T-helper 2 cell (primary cell): Measurements from ENCODE around the gene FGD5.
A peak's percentile ranks its signal among the peaks of the same experiment; 100 is the strongest.

Experiments used
- DNase-seq, 5 experiments: peaks; one replicate each; pipeline versions ENCODE4 v3.0.0 to v3.0.0-alpha.2; 2012 to 2022

The FGD5 gene

DNA sequence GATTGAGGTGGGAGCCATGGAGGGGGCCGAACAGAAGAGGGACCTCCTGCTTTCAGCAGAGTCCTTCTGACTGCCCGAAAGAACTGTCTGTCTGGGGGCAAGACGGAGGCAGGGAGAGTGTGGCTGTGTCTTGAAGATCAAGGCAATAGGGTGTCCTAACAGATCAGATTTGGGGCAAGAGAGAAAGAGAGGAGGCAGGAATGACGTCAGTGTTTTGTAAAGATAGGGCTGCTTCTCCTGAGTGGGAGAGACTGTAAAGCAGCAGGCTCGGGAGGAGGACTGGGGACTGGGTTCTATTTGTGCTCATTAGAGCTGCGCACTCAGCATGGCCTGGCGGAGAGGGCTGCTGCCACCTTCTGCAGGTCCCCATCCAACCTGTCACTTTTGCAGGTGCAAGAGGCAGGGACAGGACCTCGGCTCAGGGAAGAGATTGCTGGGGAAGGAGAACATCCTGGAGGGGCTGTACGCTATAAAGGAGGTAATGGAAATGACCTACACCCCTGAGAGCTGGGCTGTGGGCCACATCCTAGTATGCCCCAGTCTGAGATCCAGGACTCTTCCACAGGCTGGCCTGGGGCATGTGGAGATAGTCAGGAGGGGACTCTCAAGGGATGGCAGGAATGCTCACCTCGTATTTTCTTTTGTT, 29.0 kb upstream of the FGD5 start:
- no peak for DNase-seq

DNA sequence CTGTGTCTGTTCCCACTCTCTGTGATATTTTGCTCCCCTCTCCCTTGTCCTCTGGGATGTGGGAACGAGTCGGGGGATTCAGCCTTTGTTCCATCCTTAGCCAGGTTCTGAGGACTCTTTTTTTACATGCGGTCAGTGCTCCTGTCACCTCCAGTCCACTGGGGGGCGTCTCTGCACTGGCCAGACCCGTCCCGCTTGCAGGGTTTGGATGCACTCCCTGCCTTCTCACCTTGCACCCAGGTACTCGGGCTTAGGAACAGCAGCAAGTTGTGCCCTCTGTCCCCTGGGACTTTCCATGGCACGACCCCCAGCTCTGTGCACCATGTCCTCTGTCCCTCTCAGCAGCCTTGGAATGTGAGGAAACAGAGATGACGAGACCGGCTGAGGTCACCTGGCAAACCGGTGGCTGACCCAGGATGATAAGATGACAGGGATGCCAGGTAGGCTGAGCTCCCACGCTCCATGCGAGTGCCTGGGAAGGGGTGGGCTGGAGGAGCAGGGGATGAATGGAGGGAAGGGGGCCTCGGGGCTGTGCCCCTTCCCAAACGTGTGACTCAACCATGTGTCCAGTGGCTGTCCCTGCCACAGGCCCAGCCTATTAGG, 27.3 kb upstream of the FGD5 start:
- peak in 2 of 5 experiments; percentile 33 to 61 for DNase-seq

- no peak for DNase-seq
Measured at GRCh38 chr3:14792691-14793121, 26.1 kb upstream of the FGD5 start.

DNA sequence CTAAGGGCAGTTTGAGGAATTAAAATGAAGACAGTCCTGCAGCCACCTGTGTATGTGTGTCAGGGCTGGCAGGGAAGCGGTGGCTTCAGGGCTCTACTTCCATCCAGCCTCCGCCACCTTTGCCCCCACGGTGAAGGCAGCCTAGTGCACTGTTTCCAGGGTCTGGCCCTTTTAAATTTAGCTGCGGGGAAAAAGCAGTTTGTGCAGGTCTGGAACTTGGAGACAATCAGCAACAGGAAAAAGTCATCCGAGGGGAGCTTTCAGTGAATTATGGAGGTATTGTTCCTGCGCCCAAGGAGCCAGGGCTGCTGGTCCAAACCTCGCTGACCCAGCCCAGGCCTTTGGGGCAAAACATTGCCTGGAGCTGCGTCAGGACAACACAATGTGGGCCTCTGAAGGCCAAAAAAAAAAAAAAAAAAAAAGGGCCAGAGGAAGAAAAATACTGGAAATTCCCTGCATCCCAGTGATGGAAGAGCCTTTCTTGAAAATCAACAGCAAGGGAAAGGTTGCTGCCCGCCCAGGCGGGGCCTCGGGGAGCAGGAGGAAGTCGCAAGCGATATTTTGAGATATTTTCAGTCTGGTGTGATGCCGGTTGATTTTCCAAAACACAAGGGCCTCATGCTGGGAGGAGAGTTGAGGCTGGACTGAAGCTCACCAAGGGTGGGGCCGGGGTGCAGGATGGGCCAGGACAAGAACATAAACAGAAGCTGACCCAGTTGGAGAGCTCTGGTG, 25.5 kb upstream of the FGD5 start:
- DNase-seq: no peak

GRCh38 chr3:14793858-14794234, 24.9 kb upstream of the FGD5 start:
- DNase-seq: no peak

GRCh38 chr3:14794435-14794834, 24.3 kb upstream of the FGD5 start:
- no peak for DNase-seq

DNA sequence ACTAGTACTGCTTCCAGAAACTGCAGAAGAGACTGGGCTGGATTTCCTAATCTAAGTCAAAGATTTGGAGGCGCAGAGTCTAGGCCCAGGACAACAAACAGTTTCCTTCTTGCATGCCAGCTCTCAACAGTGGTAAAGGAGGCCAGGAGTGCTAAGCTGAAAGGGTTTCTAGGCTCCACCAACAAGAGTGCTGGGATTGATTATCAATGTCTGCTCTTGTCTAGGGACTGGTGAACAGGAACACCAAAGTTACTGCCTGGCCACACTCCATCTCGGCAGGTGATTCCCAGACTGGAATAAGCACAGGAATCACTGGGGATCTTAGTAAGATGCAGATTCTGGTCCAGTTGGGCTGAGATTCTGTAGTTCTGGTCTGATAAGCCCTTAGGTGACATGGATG, 22.8 kb upstream of the FGD5 start:
- DNase-seq: no peak

DNA sequence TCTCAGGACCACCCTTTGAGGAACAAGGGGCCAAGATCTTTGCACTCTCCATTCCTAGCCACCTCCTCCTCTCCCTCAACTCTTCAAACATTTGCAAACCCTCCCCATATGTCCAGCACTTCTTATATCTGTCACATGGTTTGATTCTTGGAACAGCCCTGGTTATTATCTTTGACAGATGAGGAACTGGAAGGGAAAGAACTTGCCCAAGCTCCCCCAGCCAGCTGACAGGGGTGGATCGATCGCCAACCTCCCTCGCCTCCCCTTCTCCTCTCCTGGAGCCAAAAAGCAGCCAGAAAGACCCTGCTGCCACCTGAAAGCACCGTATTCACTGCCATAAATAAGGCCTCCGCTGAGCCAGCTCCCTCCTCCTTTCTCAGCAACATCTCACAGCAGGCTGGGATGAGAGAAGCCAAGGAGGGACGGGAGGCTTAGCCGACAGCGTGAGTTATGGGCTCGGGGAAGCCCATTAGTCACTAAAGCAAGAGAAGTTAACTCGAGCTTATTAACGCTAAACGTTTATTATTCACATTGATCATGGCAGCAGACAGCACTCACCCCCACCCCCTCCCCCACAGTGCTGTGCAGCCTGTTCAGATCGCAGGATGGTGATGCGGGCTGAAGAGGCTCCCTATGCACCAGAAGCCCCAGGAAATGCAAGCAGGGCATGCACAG, 22.2 kb upstream of the FGD5 start:
- no peak for DNase-seq

DNA sequence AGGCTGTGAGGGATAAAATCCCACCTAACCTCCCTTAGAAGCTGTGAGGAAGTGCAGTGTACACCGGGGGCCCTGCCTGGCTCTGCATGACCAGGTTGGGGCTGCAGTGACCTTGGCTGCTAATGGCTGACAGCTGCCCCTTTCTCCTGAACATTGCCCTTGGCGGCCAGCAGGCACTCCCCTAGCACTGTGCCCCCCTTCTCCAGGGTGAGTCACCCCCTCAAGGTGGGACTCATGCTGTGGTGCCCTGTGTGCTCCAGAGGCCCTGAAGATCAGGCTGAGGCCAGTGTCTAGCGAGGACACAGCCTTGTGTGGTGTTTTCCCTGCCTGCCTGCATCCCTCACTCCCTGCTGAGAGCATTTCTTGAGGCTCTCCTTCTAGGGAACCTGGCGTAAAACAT, 21.0 kb upstream of the FGD5 start:
- no peak for DNase-seq

DNA sequence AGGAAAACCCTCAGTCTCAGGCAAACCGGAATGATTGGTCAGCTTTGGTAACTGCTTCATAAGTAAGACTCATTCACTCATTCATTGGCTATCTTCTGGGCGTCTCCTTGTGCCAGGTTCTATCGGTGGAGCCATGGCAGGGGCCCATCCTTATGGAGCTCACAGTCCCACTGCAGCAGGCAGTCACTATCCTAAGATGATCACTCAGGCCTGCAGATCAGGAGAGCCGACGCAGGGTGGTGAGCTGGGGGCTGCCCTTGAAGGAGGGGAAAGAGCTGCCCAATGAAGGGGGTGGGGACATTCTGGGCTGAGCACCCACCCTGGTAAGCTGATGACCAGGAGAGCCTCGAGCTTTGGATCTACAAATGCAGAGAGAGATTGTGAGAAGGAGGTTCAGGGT, 20.5 kb upstream of the FGD5 start:
- DNase-seq: no peak

GRCh38 chr3:14799146-14799545, 19.6 kb upstream of the FGD5 start:
- DNase-seq: no peak

- no peak for DNase-seq
Measured at GRCh38 chr3:14801031-14801430, 17.7 kb upstream of the FGD5 start.

GRCh38 chr3:14801668-14802380, 16.9 kb upstream of the FGD5 start:
- no peak for DNase-seq

DNA sequence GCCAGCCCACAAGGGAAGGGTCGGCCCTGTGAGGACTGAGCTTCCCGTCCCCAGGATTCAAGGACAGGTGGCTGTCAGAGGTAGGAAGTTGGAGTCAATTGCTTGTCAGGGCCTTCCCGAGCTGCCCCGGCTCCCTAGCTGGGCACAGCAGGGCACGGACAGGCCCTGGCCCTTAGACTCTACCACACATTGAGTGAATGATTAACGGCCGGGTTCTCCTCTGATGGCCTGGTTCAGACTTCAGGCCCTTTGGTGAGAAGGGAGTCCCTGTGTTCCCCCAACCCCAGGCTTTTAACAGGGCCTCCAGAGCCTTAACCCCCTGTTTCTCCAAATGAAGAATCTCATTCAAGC, 16.4 kb upstream of the FGD5 start:
- DNase-seq: no peak

- peak in 1 of 5 experiments; percentile 37 for DNase-seq
Measured at GRCh38 chr3:14803101-14803980, 15.4 kb upstream of the FGD5 start.

GRCh38 chr3:14803981-14804834, 14.6 kb upstream of the FGD5 start:
- no peak for DNase-seq

DNA sequence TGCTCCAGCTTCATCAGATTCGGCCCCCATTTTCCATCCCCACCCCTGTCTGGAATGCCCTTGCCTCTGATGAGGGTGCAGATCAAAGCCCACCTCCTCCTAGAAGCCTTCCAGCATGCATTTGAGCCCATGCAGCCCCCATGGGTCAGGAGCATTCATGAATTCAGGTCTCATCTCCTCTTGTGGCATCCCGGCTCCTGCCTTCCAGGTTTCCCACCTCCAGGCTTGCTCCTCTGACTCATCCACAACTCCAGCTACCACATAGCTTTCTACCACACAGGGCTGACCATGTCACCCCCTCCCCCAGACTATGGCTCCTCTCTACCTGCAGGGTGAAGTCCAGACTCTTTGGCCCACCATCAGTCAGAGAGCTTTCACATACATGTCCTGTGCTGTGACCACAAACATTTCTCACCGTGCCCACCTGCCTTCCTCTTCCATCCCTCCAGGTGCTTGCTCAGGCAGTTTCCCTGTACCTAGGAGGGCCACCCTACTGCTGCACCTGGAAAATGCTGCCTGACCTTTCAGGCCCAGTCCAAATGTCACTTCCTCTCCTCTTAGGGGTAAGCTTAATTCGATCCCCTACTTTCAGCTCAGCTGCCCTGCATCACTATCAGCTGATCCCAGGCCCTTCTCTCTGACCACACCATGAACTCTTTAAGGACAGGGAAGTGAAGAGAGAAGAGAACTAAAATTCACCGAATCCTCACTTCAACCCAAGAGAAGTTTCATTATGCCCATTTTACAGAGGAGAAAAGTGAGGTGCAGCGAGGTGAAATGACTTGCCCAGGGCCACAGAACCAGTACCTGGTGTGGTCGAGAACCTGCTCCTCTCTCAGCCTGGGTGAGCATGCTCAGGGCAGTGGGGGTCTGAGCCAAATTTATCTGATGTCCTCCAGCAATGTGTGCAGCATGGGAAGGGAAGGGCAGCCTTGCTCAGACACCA, 13.7 kb upstream of the FGD5 start:
- DNase-seq: no peak

- DNase-seq: no peak
Measured at GRCh38 chr3:14805961-14806537, 12.7 kb upstream of the FGD5 start.

- DNase-seq: peak in 1 of 5 experiments; percentile 29
Measured at GRCh38 chr3:14806641-14807263, 12.0 kb upstream of the FGD5 start.
